Measurements from ENCODE around the gene KLHL22.
"Not testable (repeated sequence)": the region's sequence is repeated elsewhere in the genome, so short reads cannot be mapped to it uniquely, and the experiment has no call there.

KLHL22 gene

GRCh38 chr22:20484948-20485683, 10.5 kb downstream of the KLHL22 start:
- Histone ChIP-seq H3K9me3 (no peaks in the 10 kb centered on the region), H3K4me3 (ENCODE audit: low read depth in 1 of 2, low read length in 1 of 2) (no peak overlapping the region), H3K27ac (no peak overlapping the region), H3K36me3 (peaks cover 15% of the 10 kb centered on the region), H3K27me3 (no peaks in the 10 kb centered on the region), H3K4me1 (ENCODE audit: control insufficient read depth in 1 of 2, insufficient read depth in 1 of 2, low read depth in 1 of 2, low read length in 1 of 2) (no peaks in the 10 kb centered on the region)
- TF ChIP-seq, protein P1, sequence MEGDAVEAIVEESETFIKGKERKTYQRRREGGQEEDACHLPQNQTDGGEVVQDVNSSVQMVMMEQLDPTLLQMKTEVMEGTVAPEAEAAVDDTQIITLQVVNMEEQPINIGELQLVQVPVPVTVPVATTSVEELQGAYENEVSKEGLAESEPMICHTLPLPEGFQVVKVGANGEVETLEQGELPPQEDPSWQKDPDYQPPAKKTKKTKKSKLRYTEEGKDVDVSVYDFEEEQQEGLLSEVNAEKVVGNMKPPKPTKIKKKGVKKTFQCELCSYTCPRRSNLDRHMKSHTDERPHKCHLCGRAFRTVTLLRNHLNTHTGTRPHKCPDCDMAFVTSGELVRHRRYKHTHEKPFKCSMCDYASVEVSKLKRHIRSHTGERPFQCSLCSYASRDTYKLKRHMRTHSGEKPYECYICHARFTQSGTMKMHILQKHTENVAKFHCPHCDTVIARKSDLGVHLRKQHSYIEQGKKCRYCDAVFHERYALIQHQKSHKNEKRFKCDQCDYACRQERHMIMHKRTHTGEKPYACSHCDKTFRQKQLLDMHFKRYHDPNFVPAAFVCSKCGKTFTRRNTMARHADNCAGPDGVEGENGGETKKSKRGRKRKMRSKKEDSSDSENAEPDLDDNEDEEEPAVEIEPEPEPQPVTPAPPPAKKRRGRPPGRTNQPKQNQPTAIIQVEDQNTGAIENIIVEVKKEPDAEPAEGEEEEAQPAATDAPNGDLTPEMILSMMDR (IDR thresholded peaks at IDR 0.05) = no peak

GRCh38 chr22:20483771-20484170, 11.8 kb downstream of the KLHL22 start:
- no peaks in the 10 kb centered on the region for H3K9me3 ChIP-seq
- TF ChIP-seq, protein P1 (IDR thresholded peaks at IDR 0.05) = no peak
- H3K4me3 ChIP-seq (ENCODE audit: low read depth in 1 of 2, low read length in 1 of 2) = no peak overlapping the region

GRCh38 chr22:20483143-20483506, 12.5 kb downstream of the KLHL22 start:
- not testable (repeated sequence) for H3K9me3 ChIP-seq; H3K27ac ChIP-seq; H3K4me1 ChIP-seq (ENCODE audit: control insufficient read depth in 1 of 2, insufficient read depth in 1 of 2, low read depth in 1 of 2, low read length in 1 of 2); H3K27me3 ChIP-seq; H3K4me3 ChIP-seq (ENCODE audit: low read depth in 1 of 2, low read length in 1 of 2); H3K36me3 ChIP-seq

More at GRCh38 chr22:20483771-20484170, 11.8 kb downstream of the KLHL22 start:
- Histone ChIP-seq H3K4me1 (ENCODE audit: control insufficient read depth in 1 of 2, insufficient read depth in 1 of 2, low read depth in 1 of 2, low read length in 1 of 2) (no peaks in the 10 kb centered on the region), H3K27me3 (no peaks in the 10 kb centered on the region), H3K27ac (no peak overlapping the region), H3K36me3 (peaks cover 12% of the 10 kb centered on the region)

DNA sequence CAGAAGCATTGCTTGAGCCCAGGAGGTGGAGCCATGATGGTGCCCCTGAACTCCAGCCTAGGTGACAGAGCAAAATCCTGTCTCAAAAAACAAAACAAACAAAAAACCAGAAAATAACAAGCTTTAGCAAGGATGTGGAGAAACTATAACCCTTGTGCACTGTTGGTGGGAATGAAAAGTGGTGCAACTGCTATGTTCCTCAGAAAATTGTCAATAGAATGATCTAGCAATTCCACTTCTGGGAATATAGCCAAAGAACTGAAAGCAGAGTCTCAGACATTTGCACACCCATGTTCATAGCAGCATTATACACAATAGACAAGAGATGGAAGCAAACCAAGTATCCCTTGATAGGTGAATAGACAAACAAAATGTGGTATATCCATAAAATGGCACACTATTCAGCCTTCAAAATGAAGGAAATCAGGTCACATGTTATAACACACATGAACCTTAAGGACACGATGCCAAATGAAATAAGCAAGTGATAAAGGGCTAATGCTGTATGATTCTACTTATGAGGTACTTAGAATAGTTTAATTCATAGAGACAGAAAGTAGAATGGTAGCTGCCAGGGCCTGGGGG, 15.9 kb downstream of the KLHL22 start:
- Histone ChIP-seq H3K27me3 (no peaks in the 10 kb centered on the region), H3K9me3 (no peaks in the 10 kb centered on the region), H3K27ac (peak overlapping the region; percentile 36), H3K4me3 (ENCODE audit: low read depth in 1 of 2, low read length in 1 of 2) (no peak overlapping the region), H3K36me3 (no peaks in the 10 kb centered on the region), H3K4me1 (ENCODE audit: control insufficient read depth in 1 of 2, insufficient read depth in 1 of 2, low read depth in 1 of 2, low read length in 1 of 2) (no peaks in the 10 kb centered on the region)
- TF ChIP-seq, protein P1 (IDR thresholded peaks at IDR 0.05) = no peak

DNA sequence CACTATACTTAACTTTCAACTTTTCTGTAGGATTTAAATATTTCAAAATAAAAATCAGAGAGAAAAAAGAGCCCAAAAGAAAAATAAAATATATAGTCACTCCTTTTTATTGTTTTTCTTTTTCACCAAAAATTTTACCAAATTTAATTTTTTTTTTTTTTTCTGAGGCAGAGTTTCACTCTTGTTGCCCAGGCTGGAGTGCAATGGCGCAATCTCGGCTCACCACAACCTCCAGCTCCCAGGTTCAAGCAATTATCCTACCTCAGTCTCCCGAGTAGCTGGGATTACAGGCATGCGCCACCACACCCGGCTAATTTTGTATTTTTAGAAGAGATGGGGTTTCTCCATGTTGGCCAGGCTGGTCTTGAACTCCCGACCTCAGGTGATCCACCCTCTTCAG, 17.5 kb downstream of the KLHL22 start:
- not testable (repeated sequence) for H3K36me3 ChIP-seq; H3K27me3 ChIP-seq; H3K27ac ChIP-seq; H3K4me3 ChIP-seq (ENCODE audit: low read depth in 1 of 2, low read length in 1 of 2); H3K9me3 ChIP-seq; H3K4me1 ChIP-seq (ENCODE audit: control insufficient read depth in 1 of 2, insufficient read depth in 1 of 2, low read depth in 1 of 2, low read length in 1 of 2)

- not testable (repeated sequence) for H3K27ac ChIP-seq
- H3K36me3 ChIP-seq = peaks cover 12% of the 10 kb centered on the region
Observed at GRCh38 chr22:20475569-20475968, 20.0 kb downstream of the KLHL22 start.

GRCh38 chr22:20475115-20475436, 20.5 kb downstream of the KLHL22 start:
- peaks cover 16% of the 10 kb centered on the region for H3K36me3 ChIP-seq
- H3K9me3 ChIP-seq = no peaks in the 10 kb centered on the region
- TF ChIP-seq, protein P1 (IDR thresholded peaks at IDR 0.05) = no peak
- no peaks in the 10 kb centered on the region for H3K27me3 ChIP-seq
- no peak overlapping the region for H3K4me3 ChIP-seq (ENCODE audit: low read depth in 1 of 2, low read length in 1 of 2)
- H3K4me1 ChIP-seq (ENCODE audit: control insufficient read depth in 1 of 2, insufficient read depth in 1 of 2, low read depth in 1 of 2, low read length in 1 of 2) = no peaks in the 10 kb centered on the region
- H3K27ac ChIP-seq = no peak overlapping the region

More at GRCh38 chr22:20475569-20475968, 20.0 kb downstream of the KLHL22 start:
- H3K4me3 ChIP-seq (ENCODE audit: low read depth in 1 of 2, low read length in 1 of 2); H3K27me3 ChIP-seq; H3K4me1 ChIP-seq (ENCODE audit: control insufficient read depth in 1 of 2, insufficient read depth in 1 of 2, low read depth in 1 of 2, low read length in 1 of 2); H3K9me3 ChIP-seq: not testable (repeated sequence)
